Skin epidermis (tissue), 12 donors: ENCODE results near the gene NSDHL.

Source experiments
- H3K27ac ChIP-seq, 21 experiments: fragments of 200-600 bp; sonication (generic) in 11 of 21; one replicate each; pipeline ENCODE4 v1.5.0; 2020; ENCODE audit warnings: mild to moderate bottlenecking in 3 of 21, inconsistent platforms in 2 of 21, moderate library complexity in 2 of 21
- H3K4me3 ChIP-seq, 7 experiments: fragments of 200-600 bp; sonication (generic) in 2 of 7; one replicate each; pipeline ENCODE4 v1.5.0; 2020; ENCODE audit warnings: inconsistent platforms in 2 of 7, mild to moderate bottlenecking in 2 of 7, moderate library complexity in 1 of 7

Gene NSDHL

DNA sequence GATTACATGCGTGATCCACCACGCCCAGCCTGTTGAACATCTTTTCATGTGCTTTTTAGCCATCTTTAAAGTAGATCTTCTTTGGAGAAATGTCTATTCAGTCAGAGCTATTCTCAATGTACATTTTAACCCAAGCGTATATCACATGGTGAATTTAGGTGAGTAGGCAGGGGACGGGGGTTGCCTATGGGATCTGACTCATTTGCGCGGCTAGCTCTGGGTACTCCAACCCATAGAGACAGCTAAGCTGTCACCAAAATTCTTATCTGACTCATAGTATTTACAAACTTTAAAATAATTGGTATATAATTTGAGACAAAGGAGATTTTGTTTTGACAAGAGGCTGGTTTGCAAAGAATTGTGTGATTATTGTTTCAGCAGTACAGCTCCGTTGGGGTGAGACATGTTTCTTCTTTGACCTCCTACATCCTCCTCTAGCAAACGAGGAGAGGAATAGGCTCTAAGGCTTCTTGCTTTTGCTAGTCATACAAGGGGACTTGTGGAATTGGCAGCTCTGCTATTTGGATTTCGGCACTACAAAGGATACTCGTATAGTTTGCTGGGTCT, 12.0 kb downstream of the NSDHL start:
- H3K4me3 ChIP-seq = no peak overlapping the region
- H3K27ac ChIP-seq = no peak overlapping the region

GRCh38 chrX:152843852-152844251, 13.0 kb downstream of the NSDHL start:
- H3K27ac ChIP-seq = no peak overlapping the region

GRCh38 chrX:152844256-152844655, 13.4 kb downstream of the NSDHL start:
- Histone ChIP-seq H3K27ac (no peak overlapping the region), H3K4me3 (no peak overlapping the region)

More at GRCh38 chrX:152843852-152844251, 13.0 kb downstream of the NSDHL start:
- no peak overlapping the region for H3K4me3 ChIP-seq

DNA sequence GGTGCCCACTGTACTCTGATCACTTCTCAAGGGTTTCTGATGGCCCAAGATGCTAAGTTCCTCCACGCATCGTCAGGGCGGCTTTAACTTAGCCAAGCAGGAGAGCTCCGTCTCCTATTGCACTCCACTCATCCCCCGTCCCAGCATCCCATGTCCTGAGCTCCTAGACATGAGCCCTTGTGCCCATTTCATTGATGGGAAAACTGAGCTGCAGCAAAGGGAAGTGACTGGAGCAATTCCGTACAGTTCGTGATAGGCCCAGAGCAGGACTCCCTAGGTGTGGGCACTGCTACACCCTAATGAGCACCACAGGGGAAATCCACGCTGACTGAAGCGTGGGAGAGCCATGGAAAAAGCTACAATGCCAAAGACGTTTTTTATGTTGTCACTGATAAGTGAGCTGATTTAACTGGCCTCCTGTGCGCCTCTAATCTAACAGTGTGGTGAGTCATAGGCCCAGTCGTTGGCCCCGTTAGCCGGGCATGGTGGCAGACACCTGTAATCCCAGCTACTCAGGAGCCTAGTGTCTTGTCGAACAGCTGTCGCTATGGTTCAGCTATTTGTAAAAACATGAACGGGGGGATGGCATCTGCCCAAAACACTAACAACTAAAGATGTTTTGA, 14.9 kb downstream of the NSDHL start:
- Histone ChIP-seq H3K27ac (no peak overlapping the region), H3K4me3 (no peak overlapping the region)

GRCh38 chrX:152847281-152847680, 16.4 kb downstream of the NSDHL start:
- H3K4me3 ChIP-seq = no peak overlapping the region
- no peak overlapping the region for H3K27ac ChIP-seq

DNA sequence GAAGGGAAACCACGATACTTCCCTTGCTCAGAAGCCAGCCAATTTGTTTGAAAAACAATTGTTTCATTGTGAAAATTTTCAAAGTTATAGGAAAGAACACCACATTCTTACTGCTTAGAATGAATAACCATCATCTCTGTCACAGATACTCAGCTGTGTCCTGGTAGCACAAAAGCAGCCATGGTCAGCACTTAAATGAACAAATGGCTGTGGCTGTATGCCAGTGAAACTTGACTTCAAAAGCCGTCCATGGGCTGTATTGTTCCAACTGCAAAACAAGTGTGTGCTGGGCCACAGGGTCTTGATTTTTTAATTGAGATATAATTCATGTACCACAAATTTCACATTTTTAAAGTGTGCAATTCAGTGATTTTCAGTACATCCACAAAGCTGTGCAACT, 19.6 kb downstream of the NSDHL start:
- no peak overlapping the region for H3K27ac ChIP-seq

DNA sequence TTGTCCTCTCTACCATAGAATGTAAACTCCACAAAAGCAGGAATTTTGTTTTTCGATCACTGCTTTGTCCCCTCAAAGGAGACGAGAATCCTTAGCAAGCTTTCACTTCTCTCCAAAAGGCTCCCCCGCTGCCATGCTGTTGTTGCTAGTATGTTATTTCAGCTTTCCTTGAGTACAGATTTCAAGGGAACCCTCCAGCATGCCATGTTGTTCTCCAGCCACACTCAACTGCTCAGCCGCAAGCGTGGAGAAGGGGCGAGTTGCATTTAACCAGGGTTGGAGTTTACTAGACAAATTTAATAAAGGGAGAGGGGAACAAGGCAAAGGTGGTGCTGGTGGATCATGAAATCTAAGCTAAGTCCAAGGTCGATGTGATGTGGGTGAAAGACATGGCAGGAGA, 23.1 kb downstream of the NSDHL start:
- no peak overlapping the region for H3K27ac ChIP-seq
- no peak overlapping the region for H3K4me3 ChIP-seq

More for the DNA sequence above, 19.6 kb downstream of the NSDHL start:
- no peak overlapping the region for H3K4me3 ChIP-seq

DNA sequence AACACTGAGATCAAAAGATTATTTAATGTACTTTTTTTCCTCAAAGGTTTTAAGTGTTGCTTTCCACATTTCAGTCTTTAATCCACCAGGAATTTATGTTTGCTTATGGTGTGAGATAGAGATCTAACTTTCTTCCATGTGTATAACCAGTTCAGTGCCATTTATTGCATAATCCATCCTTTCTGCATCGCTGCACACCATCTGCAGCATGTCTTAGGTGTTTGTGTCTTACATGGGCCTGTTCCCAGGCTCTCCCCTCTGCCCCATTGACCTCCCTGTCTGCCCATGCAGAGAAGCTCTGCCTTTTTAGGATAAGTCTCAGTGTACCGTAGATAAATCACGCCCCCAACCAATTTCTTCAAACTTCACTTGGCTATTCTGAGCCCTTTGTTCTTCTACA, 30.3 kb downstream of the NSDHL start:
- Histone ChIP-seq H3K27ac (no peak overlapping the region), H3K4me3 (no peak overlapping the region)

DNA sequence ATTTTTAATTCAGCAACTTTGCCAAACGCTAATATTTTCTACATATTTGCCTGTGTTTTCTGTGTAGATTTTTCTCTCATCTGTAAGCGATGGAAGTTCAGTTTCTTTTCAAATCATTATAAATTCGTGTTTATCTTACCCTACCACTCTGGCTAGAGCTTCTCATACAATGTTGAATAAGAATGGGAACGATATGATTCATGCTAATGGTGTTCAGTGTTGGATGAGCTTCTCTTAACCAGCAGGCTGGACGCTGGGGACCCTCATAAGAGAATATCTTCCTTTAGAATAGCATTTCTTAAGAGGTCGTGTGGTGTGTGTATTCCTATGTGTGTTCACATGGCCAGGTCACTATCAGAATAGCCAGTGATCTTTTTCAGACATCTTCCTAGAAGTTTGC, 31.0 kb downstream of the NSDHL start:
- no peak overlapping the region for H3K4me3 ChIP-seq
- no peak overlapping the region for H3K27ac ChIP-seq

GRCh38 chrX:152865232-152865920, 34.5 kb downstream of the NSDHL start:
- Histone ChIP-seq H3K27ac (no peak overlapping the region), H3K4me3 (no peak overlapping the region)

- H3K4me3 ChIP-seq = no peak overlapping the region
- H3K27ac ChIP-seq = no peak overlapping the region
Measured at GRCh38 chrX:152866386-152866785, 35.5 kb downstream of the NSDHL start.

DNA sequence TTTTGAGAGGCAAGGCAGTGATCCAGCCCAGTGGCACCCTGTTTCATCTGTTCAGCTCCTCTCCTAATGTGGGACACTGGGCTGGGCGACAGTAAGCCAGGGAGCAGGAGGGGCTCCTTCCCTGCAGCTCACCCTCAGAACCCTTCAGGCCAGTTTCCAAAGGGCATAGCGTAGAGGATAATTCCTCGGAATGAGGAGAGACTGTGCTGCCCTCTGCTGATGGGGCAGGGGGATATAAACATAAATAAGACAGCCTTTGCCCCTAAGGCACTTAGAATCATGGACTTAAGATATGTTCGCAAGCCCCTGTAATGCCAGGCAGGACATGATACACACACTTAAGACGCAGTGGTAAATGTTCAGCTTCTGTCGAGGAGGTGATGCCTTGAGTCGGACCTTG, 39.1 kb downstream of the NSDHL start:
- H3K4me3 ChIP-seq = no peak overlapping the region
- no peak overlapping the region for H3K27ac ChIP-seq

DNA sequence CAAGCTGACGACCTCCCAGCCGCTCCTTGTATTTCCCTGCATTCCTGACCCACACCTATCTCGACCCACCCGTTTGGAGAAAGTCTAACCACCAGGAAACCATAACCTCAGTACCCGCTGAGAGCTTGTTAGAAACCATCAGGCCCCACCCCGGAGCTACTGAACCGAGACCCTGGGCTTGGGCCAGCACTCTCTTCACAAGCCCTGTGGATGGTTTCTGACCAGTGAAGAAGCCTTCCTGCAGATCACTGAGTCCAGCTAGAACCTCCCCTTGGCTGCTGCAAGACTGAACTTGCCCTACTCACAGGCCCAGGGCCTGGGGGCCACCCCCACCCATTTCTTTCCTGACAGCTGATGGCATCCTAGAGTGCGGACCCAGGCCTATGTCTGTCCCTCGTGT, 40.4 kb downstream of the NSDHL start:
- no peak overlapping the region for H3K27ac ChIP-seq

DNA sequence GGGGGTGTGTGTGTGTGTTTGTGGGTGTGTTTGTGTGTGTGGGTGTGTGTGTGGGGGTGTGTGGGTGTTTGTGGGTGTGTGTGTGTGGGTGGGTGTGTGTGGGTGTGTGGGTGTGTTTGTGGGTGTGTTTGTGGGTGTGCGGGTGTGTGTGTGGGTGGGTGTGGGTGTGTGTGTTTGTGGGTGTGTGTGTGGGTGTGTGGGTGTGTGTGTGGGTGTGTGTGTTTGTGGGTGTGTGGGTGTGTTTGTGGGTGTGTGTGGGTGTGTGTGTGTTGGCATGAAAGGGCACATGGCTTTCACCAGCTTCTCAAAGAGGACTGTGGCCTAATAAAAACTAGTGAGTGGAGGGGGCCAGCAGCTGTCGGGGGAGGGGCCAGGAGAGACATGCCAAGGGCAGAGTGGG, 41.7 kb downstream of the NSDHL start:
- H3K4me3 ChIP-seq = no peak overlapping the region
- no peak overlapping the region for H3K27ac ChIP-seq

More for the DNA sequence above, 40.4 kb downstream of the NSDHL start:
- H3K4me3 ChIP-seq = no peak overlapping the region

- H3K4me3 ChIP-seq = no peak overlapping the region
Measured at GRCh38 chrX:152873361-152873760, 42.5 kb downstream of the NSDHL start.

GRCh38 chrX:152876931-152877840, 46.3 kb downstream of the NSDHL start:
- no peak overlapping the region for H3K4me3 ChIP-seq
- peak overlapping the region in 7 of 21 experiments; percentile 3 to 60 (median 44) for H3K27ac ChIP-seq

More at GRCh38 chrX:152873361-152873760, 42.5 kb downstream of the NSDHL start:
- H3K27ac ChIP-seq = no peak overlapping the region

DNA sequence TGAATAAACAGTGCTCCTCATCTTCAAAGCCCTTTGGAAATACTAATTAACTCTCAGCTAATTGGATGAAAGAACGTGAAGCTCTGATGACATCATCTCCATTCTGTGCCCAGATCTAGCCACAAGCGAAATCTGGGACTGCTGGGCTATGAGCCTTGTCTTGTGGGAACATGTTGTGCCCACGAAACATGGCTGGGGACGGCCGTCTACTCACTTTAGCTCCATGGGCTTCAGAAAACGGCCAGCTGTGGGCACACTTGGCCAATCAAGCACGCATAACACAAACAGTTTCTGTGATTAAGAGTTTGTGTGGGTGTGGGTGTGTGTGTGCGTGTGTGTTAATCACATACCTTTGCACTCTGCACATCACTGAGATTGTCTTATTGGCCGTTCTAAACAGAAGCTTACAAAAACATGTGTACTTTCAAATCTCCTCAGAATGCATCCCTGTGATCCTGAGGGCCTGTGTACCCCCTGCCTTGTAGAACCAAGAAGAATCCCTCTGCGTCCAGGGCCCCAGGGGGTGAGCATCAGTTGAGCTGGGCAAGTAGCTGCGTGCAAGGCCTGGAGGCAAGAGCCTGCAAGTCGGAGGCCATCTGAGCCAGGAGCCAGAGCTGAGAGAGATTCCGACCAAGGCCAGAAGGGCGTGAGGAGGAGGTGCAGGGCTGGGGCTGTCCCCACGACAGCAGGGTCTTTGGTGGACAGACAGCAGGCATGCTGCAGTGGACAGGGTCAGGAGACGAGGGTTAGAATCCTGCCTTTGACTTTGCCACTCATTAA, 48.3 kb downstream of the NSDHL start:
- H3K4me3 ChIP-seq = no peak overlapping the region
- peak overlapping the region in 8 of 21 experiments; percentile 6 to 59 (median 24) for H3K27ac ChIP-seq

DNA sequence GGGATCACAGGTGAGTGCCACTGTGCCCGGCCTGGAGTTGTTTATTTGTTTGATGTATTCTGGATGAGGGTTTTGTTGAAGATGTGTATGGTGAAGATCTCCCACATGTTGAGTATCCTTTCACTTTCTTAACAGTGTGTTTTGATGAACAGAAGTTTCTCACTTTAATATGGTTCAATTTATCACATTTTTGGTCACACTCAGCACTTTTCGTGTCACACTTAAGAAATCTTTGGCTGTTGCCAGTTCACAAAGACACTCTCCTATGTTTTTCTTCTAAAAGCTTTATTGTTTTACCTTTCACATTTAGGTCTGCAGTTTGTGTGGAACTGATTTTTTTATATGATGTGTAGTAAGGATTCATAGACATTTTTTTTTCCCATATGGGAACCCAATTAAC, 50.4 kb downstream of the NSDHL start:
- no peak overlapping the region for H3K4me3 ChIP-seq

DNA sequence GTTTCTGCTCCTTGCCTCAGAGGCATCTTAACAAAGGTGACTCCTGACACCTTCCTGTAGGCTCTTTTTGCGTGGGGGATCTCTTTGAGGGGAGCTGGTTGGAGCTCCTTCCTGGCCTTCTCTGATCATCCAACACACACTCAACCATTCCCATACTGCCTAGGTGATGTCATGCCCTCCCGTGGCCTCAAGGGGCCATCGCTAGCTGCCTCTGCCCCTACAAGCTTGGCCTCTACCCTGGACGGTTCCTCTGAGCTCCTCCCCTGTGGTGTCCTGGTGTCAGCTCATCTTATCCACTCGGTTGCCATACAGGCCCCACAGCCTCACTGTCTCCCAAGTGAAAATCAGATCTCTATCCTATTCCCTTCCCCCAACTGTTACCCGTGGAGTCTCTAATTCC, 53.3 kb downstream of the NSDHL start:
- Histone ChIP-seq H3K27ac (no peak overlapping the region), H3K4me3 (no peak overlapping the region)

More for the DNA sequence above, 50.4 kb downstream of the NSDHL start:
- no peak overlapping the region for H3K27ac ChIP-seq
